DND-41 (cell line): ENCODE results near the gene GRM7.

Source experiments
- EZH2 ChIP-seq: IDR thresholded peaks from 3 replicates; pipeline ENCODE4 v1.6.1; 2012; ENCODE audit warnings: borderline replicate concordance, low read depth, mild to moderate bottlenecking, moderate library complexity, low read length, inconsistent platforms; ENCODE audit not compliant: severe bottlenecking
- TF ChIP-seq, protein P1 (sequence below): IDR thresholded peaks from 2 replicates; pipeline ENCODE4 v1.5.1; 2012; ENCODE audit warnings: borderline replicate concordance, low read length, moderate library complexity, mild to moderate bottlenecking; ENCODE audit not compliant: poor library complexity, severe bottlenecking; ENCODE audit errors: extremely low read depth

DNA sequence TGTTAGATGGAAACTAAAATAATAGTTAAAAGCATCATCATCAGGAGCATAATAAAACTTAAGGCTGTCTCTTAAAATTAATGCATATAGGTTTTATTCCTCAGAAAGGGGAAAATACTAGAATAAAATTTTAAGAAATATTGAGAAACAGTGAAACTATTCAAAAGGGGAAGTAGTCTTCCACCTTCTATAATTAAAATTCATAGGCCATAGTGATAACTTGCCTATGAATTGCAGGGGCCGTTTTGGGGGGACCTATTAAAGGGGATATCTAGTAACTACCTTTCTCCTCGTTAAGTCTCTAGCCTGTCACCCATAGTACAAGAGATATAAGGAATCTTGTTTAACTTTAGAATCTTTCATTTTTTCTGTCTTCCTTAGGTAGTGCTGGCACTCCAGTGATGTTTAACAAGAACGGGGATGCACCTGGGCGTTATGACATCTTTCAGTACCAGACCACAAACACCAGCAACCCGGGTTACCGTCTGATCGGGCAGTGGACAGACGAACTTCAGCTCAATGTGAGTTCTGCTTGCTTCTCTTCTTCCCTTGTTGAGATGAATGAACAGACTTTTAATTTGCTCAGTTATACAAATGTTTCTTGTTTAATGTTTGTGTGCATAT is 600.4 kb downstream of the GRM7 start:
- TF ChIP-seq, protein P1, sequence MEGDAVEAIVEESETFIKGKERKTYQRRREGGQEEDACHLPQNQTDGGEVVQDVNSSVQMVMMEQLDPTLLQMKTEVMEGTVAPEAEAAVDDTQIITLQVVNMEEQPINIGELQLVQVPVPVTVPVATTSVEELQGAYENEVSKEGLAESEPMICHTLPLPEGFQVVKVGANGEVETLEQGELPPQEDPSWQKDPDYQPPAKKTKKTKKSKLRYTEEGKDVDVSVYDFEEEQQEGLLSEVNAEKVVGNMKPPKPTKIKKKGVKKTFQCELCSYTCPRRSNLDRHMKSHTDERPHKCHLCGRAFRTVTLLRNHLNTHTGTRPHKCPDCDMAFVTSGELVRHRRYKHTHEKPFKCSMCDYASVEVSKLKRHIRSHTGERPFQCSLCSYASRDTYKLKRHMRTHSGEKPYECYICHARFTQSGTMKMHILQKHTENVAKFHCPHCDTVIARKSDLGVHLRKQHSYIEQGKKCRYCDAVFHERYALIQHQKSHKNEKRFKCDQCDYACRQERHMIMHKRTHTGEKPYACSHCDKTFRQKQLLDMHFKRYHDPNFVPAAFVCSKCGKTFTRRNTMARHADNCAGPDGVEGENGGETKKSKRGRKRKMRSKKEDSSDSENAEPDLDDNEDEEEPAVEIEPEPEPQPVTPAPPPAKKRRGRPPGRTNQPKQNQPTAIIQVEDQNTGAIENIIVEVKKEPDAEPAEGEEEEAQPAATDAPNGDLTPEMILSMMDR = no peak
- TF ChIP-seq EZH2 = no peak
